ENCODE results near the gene SLC22A23. TPM values are rescaled to one million over a fixed set of nuclear protein-coding genes. Genes with fewer than 3 reads are reported as not detected.

SLC22A23 gene
- total RNA-seq, 2 donors from 2014 or later = 85.7 to 89.5 TPM

DNA sequence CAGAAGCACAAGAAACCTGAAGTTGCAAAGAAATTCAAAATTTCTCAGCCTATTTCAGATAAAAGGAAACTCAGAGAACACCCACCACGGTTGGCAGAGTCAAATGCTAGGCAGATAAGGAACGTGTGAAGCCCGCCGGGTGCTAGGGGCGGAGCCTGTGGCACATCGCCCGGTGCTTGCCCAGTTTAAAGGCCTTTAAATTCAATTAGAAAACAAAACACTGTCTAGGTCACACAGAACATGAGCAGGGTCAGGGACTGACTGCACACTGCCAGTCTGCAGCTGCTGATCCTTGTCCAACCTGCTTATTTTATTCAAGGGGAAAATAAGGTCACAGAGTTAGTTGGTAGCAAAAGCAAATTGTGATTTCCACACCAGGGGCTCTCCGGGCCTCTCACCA lies 122.3 kb downstream of the SLC22A23 start:
- Histone ChIP-seq H3K36me3 (no peaks in the 10 kb centered on the region), H3K27ac (no peak overlapping the region), H3K9me3 (no peaks in the 10 kb centered on the region), H3K27me3 (no peaks in the 10 kb centered on the region), H3K9ac (ENCODE audit: low read depth in 2 of 2, low read length in 2 of 2) (no peak overlapping the region), H3K4me1 (peaks cover 15% of the 10 kb centered on the region), H3K4me3 (no peak overlapping the region)
- DNase-seq = peak; percentile 75
- intact Hi-C loops (cut with DNase I) = no loop called here
- no peak for TF ChIP-seq CTCF (IDR thresholded peaks at IDR 0.05)

DNA sequence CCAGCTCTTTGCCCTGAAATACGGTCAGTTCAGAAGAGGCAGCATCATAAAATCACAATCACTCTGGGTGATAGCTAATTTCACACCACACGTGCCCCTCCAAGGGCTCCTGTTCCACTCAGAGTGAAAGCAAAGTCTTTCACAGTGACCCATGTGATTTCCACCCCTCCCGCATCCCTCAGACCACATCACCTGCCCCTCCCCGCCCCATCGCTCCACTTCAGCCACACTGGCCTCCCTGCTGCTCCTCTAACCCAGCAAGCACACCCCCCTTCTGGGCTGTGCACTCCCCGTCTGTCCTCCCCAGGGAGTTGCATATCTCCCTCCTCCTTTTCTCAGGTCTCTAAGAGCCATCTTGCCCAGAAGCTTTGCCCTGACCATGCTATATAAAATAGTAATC lies 123.6 kb downstream of the SLC22A23 start:
- DNase-seq = no peak
- intact Hi-C loops (cut with DNase I) = no loop called here
- peaks cover 13% of the 10 kb centered on the region for H3K4me1 ChIP-seq
- no peak for TF ChIP-seq CTCF (IDR thresholded peaks at IDR 0.05)
- H3K27ac ChIP-seq = no peak overlapping the region
- no peaks in the 10 kb centered on the region for H3K27me3 ChIP-seq
- H3K36me3 ChIP-seq = no peaks in the 10 kb centered on the region
- no peaks in the 10 kb centered on the region for H3K9me3 ChIP-seq
- H3K9ac ChIP-seq (ENCODE audit: low read depth in 2 of 2, low read length in 2 of 2) = no peak overlapping the region
- H3K4me3 ChIP-seq = no peak overlapping the region

GRCh38 chr6:3331971-3332370 lies 124.9 kb downstream of the SLC22A23 start:
- intact Hi-C loops (cut with DNase I) = no loop called here
- Histone ChIP-seq H3K9me3 (no peaks in the 10 kb centered on the region), H3K4me1 (peaks cover 4% of the 10 kb centered on the region), H3K9ac (ENCODE audit: low read depth in 2 of 2, low read length in 2 of 2) (no peak overlapping the region), H3K36me3 (no peaks in the 10 kb centered on the region), H3K27ac (no peak overlapping the region), H3K27me3 (no peaks in the 10 kb centered on the region), H3K4me3 (no peak overlapping the region)
- DNase-seq = no peak
- no peak for TF ChIP-seq CTCF (IDR thresholded peaks at IDR 0.05)

- H3K27me3 ChIP-seq = no peaks in the 10 kb centered on the region
- no peak overlapping the region for H3K4me3 ChIP-seq
- H3K9ac ChIP-seq (ENCODE audit: low read depth in 2 of 2, low read length in 2 of 2) = no peak overlapping the region
- no peak overlapping the region for H3K27ac ChIP-seq
- no peaks in the 10 kb centered on the region for H3K36me3 ChIP-seq
- no peak for TF ChIP-seq CTCF (IDR thresholded peaks at IDR 0.05)
- intact Hi-C loops (cut with DNase I) = no loop called here
- DNase-seq = no peak
- no peaks in the 10 kb centered on the region for H3K9me3 ChIP-seq
- H3K4me1 ChIP-seq = peaks cover 4% of the 10 kb centered on the region
These were observed 125.4 kb downstream of the SLC22A23 start for GRCh38 chr6:3331494-3331893.

DNA sequence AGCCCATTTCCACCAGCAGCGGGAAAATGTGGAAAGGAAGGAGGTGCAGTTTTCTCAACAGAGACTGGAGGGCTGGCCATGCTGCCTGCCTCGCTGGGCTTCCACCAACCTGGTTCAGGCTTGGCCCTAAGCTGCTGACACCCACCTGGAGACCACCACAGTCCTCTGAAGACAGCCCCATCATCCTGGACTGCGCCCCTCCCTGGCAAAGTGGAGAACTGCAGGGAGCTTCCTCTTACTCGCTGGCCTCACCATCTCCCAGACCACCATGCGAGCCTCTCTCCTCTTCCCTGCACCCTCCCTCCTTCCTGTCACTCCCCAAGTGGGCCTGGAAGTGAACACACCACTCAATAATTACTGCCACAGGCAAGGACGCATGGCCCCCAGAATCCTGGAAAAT lies 126.7 kb downstream of the SLC22A23 start:
- DNase-seq = no peak
- intact Hi-C loops (cut with DNase I) = no loop called here
- TF ChIP-seq CTCF (IDR thresholded peaks at IDR 0.05) = no peak
- H3K9ac ChIP-seq (ENCODE audit: low read depth in 2 of 2, low read length in 2 of 2) = no peak overlapping the region
- H3K4me3 ChIP-seq = no peak overlapping the region
- H3K36me3 ChIP-seq = no peaks in the 10 kb centered on the region
- H3K27me3 ChIP-seq = no peaks in the 10 kb centered on the region
- no peak overlapping the region for H3K27ac ChIP-seq
- no peaks in the 10 kb centered on the region for H3K9me3 ChIP-seq
- peaks cover 4% of the 10 kb centered on the region for H3K4me1 ChIP-seq

Data from colonic mucosa (tissue), 4 donors.